Skeletal muscle tissue (tissue), 4 donors: ENCODE data around the gene ALDH3B1. TPM values are rescaled to one million over a fixed set of nuclear protein-coding genes. Genes with fewer than 3 reads are reported as not detected.
"Not testable (repeated sequence)": the region's sequence is repeated elsewhere in the genome, so short reads cannot be mapped to it uniquely, and the experiment has no call there.

Experiments used
- H3K27ac ChIP-seq: one replicate; pipeline ENCODE4 v1.7.0; 2013; ENCODE audit warnings: mild to moderate bottlenecking, low read depth, low read length, inconsistent platforms
- H3K27me3 ChIP-seq, 3 donors: one replicate each; pipeline ENCODE4 v1.7.0; 2013; ENCODE audit warnings: low read length in 3 of 3; ENCODE audit not compliant: control insufficient read depth in 3 of 3, insufficient read depth in 3 of 3
- H3K36me3 ChIP-seq, 3 donors: one replicate each; pipeline ENCODE4 v1.7.0; 2013; ENCODE audit warnings: low read length in 3 of 3; ENCODE audit not compliant: control insufficient read depth in 3 of 3, insufficient read depth in 3 of 3
- H3K4me1 ChIP-seq, 3 donors: one replicate each; pipeline ENCODE4 v1.7.0; 2013; ENCODE audit warnings: low read length in 3 of 3, mild to moderate bottlenecking in 3 of 3; ENCODE audit not compliant: control insufficient read depth in 3 of 3, insufficient read depth in 3 of 3
- H3K4me3 ChIP-seq, 3 donors: one replicate each; pipeline ENCODE4 v1.7.0; 2013; ENCODE audit warnings: low read length in 3 of 3
- H3K9ac ChIP-seq, 3 donors: one replicate each; pipeline ENCODE4 v1.7.0; 2013; ENCODE audit warnings: low read length in 3 of 3, mild to moderate bottlenecking in 3 of 3, moderate library complexity in 2 of 3, low read depth in 1 of 3
- H3K9me3 ChIP-seq, 3 donors: one replicate each; pipeline ENCODE4 v1.7.0; 2013; ENCODE audit warnings: low read length in 3 of 3; ENCODE audit not compliant: control insufficient read depth in 3 of 3
- total RNA-seq: library from RNA; depleted of rRNA; stranded (reverse); fragments of >200 nt; gene quantifications from one replicate; pipeline ENCODE4 v1.2.3, GENCODE V29; 2014
- donor health status: Osteomylitis.

Gene ALDH3B1
- total RNA-seq, 1 donor from 2014 or later = 2.6 TPM

DNA sequence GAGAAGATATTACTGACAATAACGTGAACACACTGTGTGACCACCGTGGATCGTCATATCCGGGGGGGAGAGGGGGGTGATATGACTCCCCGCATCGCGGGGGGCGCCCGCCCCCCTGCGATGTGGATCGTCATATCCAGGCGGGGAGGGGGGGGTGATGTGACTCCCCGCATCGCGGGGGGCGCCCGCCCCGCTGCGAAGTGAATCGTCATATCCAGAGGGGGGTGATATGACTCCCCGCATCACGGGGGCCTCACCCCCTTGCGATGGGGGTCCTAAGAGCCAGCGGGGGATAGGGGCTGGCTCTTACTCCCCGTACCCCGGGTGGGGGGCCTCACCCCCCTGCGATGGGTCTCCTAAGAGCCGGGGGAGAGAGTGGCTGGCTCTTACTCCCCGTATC lies 26.2 kb upstream of the ALDH3B1 start:
- H3K4me1 ChIP-seq = no peaks in the 10 kb centered on the region
- H3K4me3 ChIP-seq = no peak overlapping the region
- no peak overlapping the region for H3K27ac ChIP-seq
- no peaks in the 10 kb centered on the region for H3K9me3 ChIP-seq
- no peak overlapping the region for H3K9ac ChIP-seq
- peaks cover 0 to 6% (median 3%) of the 10 kb centered on the region in 3 donors for H3K27me3 ChIP-seq
- no peaks in the 10 kb centered on the region for H3K36me3 ChIP-seq

DNA sequence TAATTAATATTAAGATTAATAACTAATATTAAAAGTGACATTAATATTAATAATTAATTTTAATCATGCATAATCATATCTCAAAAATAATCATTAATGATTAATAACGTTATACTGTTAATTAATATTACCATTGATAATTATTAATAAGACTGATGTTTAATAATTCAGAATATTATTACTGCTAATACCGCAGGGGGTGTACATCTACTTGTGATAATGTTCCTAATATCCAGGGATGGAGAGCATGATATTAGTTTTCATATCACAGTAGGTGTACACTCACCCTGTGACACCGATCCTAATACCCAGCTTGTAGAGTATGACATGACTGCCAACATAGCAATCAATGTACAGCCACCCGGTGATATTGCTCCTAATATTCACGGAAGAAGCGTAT lies 24.8 kb upstream of the ALDH3B1 start:
- not testable (repeated sequence) for H3K9me3 ChIP-seq, H3K4me3 ChIP-seq, H3K27ac ChIP-seq, H3K4me1 ChIP-seq, H3K36me3 ChIP-seq, H3K27me3 ChIP-seq, H3K9ac ChIP-seq

DNA sequence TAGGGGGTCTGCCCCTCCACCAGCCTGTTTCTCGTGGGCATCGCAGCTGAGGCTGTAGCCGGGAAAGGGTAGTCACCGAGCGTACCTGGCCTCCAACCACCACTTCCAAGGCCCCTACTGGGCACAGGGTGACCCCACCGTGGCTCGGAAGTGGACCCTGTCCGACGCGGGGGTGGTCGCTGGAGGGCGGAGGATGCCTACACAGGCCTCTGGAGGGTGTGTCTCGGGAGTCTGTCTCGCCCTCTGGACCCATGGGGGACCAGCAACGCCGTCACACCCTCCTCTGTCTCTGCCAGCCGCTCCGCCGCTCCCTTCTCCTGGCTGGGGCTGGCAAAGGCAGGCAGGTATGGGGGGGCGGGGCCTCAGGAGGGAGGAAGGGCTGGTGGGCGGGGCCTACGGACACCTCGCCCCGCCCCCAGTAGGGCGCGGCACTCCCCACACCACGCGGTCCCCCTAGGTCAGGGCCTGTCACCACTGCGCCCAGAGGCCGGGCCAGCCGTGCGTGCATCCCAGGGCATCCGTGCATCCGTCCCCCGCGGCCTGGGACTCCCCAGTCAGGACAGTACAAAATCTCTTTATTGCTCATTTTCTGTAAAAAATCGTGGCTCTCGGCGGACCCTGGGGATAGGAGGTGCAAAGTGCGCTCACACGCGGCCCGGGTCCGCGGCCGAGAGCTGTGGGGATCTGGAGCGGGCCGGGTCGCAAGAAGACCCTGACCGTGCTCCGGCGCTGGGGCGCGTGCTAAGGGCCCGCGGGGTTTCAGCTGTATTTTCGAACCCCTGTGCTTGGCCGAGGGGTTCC lies 19.4 kb upstream of the ALDH3B1 start:
- not testable (repeated sequence) for H3K27me3 ChIP-seq, H3K4me3 ChIP-seq, H3K4me1 ChIP-seq, H3K9ac ChIP-seq, H3K9me3 ChIP-seq, H3K36me3 ChIP-seq, H3K27ac ChIP-seq

DNA sequence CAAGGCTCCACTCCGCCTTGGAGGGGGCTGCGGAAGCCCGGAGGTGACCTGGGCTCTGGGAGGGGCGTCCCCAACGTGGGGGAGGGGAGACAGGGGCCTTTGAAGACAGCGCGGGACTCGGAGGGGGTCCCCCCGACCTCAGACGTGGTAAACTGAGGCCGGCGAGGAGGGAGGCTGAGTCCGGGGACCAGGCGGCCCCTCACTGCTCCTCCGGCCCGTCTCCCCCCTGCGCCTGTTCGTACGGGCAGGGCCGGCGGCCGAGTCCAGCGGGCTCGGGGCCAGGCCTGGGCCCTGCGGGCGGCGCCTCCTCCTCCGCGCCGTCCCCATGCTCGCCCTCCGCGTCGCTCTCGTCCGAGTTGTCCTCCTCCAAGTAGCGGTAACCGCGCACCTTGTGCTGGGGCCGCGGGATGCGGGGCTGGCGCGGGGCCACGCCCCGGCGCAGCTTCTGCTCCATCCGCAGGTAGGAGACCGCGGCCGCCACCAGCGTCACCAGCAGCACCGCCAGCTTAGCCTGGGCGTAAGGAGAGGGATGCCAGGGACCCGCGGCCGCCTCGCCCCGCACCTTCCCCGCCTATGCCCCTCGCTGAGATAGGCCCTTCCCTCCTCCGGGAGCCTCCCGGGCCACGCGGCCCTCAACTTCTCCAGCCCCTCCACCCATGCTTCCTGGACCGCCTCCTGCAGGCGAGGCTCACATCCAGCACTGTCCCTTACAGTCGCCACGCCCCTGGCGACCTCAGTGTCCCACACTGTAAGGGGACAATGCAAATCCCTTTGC lies 18.6 kb upstream of the ALDH3B1 start:
- H3K36me3 ChIP-seq, H3K9me3 ChIP-seq, H3K9ac ChIP-seq, H3K4me3 ChIP-seq, H3K27me3 ChIP-seq, H3K4me1 ChIP-seq, H3K27ac ChIP-seq: not testable (repeated sequence)

DNA sequence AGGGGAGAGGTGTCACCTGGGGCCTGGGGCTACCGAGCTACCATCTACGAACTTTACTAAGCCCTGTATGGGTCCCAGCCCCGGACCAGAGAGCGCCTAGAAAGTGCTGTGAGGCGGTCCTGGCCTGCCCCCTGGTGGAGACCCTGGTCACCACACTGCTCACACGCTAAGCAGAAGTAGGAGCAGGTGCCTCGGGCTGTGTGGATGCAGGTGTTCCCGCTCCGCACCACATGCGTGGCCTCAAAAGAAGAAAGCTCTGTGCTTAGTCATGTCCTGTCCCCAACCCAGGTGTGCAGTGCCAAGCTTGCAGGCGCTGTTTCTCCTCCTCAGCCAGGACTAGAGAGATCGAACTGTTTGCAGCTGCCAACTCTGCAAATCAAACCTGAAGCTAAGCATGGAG lies 16.3 kb upstream of the ALDH3B1 start:
- H3K27ac ChIP-seq, H3K36me3 ChIP-seq, H3K9me3 ChIP-seq, H3K9ac ChIP-seq, H3K4me1 ChIP-seq, H3K27me3 ChIP-seq, H3K4me3 ChIP-seq: not testable (repeated sequence)

DNA sequence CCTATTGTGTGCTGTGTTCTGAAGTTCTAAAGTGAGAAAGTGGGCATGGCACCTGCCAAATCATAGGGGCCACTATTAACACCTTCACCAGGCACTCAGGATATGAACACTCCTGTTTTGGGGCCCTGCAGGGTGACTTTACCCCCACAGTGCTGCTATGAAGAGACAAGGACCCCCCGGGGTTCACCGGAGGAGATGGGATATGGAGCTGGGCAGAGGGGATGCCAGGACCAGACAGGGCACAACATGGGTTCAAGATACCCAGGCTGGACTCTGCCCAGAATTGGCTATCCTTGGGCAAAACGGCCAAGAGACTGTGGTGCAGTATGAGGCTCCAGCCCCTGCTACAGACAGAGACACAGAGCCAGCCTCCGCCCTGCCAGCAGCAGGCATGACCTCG lies 15.7 kb upstream of the ALDH3B1 start:
- H3K9ac ChIP-seq, H3K4me1 ChIP-seq, H3K36me3 ChIP-seq, H3K27me3 ChIP-seq, H3K4me3 ChIP-seq, H3K9me3 ChIP-seq, H3K27ac ChIP-seq: not testable (repeated sequence)

DNA sequence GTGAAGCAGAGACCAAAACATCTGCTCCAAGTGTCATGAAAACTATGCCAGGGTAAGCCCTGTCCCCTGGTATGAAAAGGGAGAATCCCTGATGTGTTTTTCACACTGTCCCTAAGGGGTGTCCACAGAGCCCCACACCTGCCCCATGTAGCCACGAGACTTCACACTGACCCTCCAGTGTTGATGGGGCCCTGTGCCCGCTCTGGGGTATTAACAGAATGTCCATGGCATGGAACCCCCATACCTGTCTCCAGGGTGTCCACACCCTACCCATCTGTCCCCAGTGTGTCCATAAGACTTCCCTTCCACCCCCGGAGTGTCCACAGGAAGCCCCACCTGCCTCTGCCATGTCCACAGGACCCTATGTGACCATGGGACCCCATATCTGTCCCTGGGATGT lies 15.0 kb upstream of the ALDH3B1 start:
- H3K9me3 ChIP-seq, H3K36me3 ChIP-seq, H3K9ac ChIP-seq, H3K4me3 ChIP-seq, H3K4me1 ChIP-seq, H3K27me3 ChIP-seq, H3K27ac ChIP-seq: not testable (repeated sequence)

DNA sequence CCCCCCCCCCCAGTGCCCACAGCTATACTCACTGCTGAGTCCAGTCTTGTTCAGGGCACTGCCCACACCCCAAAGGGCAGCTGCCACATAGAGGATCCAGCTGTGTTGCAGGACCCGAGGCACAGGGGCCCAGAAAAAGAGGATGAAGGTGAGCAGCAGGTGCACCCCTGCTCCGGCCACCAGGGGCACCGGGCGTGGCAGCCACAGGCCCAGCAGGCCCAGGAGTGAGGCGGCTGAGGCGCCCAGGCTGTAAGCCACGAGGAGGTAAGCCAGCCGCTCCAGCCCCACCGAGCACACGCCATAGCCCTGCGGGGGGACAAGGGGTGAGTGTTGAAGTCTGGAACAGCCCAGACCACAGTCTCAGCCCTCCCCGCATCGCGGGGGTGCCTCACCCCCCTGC lies 14.5 kb upstream of the ALDH3B1 start:
- not testable (repeated sequence) for H3K9ac ChIP-seq, H3K27me3 ChIP-seq, H3K4me1 ChIP-seq, H3K4me3 ChIP-seq, H3K36me3 ChIP-seq, H3K9me3 ChIP-seq, H3K27ac ChIP-seq

DNA sequence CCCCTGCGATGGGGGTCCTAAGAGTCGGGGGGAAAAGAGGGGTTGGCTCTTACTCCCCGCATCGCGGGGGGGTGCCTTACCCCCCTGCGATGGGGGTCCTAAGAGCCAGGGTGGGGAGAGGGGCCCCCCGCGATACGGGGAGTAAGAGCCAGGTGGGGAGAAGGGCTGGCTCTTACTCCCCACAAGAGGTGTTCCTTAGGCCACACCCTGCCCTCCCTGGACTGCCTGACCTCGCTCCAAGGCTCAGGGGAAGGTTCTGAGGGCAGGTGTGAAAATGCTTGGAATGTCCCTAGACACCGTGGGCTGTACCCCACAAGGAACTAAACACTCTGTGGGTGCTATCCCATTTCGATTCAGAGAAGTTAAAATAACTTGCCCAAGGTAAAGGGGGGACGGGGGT lies 14.1 kb upstream of the ALDH3B1 start:
- Histone ChIP-seq H3K4me1 (no peaks in the 10 kb centered on the region), H3K27me3 (peaks cover 0 to 3% (median 0%) of the 10 kb centered on the region in 3 donors), H3K9me3 (no peaks in the 10 kb centered on the region), H3K27ac (no peak overlapping the region), H3K9ac (no peak overlapping the region), H3K4me3 (no peak overlapping the region), H3K36me3 (no peaks in the 10 kb centered on the region)

DNA sequence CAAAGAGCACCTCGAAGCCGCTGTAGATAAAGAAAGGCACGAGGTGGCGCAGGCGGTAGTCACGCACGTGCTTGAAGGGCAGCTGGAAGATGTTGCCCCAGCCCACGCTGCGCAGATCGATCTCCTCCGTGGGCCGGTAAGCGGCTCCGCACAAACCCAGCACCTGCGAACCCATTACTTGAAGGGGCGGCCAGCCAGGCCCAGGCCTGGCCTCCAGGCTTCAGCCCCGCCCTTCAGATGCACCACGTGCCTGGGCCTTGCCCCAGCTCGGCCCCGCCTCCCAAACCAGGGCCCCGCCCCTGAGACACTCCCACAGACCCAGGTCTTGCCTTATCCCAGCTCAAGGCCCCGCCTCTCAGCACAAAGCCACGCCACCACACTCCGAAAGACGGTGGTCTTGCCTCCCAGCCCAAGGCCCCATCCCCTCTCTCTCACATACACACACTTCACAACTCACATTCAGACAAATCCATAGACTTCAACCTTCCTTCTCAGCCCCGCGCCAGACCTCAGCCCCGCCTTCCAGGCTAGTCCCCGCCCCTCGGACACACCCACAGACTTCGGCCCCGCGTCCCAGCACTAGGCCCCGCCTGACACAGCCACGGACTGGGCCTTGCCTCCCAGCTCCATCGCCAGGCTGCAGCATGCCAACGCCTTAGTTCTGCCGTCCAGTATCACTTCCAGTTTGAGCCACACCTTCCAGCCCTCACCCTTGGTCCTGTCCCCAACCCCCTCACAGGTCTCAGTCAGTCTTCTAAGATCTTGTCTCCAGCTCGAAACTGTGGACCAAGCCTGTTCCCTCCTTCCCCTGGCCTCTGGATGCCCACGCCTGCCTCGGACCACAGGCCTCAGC lies 13.3 kb upstream of the ALDH3B1 start:
- H3K9ac ChIP-seq = no peak overlapping the region

More for the DNA sequence above, 13.3 kb upstream of the ALDH3B1 start:
- H3K27ac ChIP-seq = no peak overlapping the region
- H3K27me3 ChIP-seq = peaks cover 0 to under 1% (median 0%) of the 10 kb centered on the region in 3 donors
- no peaks in the 10 kb centered on the region for H3K9me3 ChIP-seq
- no peaks in the 10 kb centered on the region for H3K36me3 ChIP-seq
- H3K4me1 ChIP-seq = no peaks in the 10 kb centered on the region
- H3K4me3 ChIP-seq = no peak overlapping the region
